ENCODE data around the gene GAB2. TPM values are rescaled to one million over a fixed set of nuclear protein-coding genes. Genes with fewer than 3 reads are reported as not detected.

Gene GAB2
- polyA plus RNA-seq, 1 experiment, result 8.7 TPM

DNA sequence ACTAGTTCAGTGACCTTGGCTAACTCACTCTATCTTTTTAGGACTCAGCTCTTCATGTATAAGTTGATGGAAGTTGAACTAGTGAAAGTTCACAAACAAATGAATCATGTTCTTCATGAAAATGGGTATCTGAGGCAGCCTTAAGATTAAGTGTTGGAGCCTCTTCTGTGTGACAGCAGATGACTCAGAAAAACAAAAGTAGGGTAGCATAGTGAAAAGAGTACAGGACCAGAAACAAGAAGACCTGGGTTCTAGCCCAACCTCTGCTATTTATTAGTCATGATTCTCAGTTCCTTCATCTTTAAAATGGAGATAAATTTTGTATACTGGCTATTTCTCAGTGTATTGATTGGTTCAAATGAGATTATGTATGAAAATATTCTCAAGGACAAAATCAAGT is 168.7 kb downstream of the GAB2 start:
- ChIA-PET CTCF (interaction anchor here (0.6 kb wide), 1 partner anchor 609 kb away, joined by 9 read pairs; no protein-coding TSS in a partner anchor), POLR2A (no interaction called here)
- H3K9me3 ChIP-seq (ENCODE audit: control insufficient read depth, insufficient read depth, low read length), result no peaks in the 10 kb centered on the region
- H3K27me3 ChIP-seq (ENCODE audit: control insufficient read depth, insufficient read depth, low read length), result no peaks in the 10 kb centered on the region
- no peak overlapping the region for H3K27ac ChIP-seq (ENCODE audit: low read depth, low read length)
- TF ChIP-seq, protein P1, sequence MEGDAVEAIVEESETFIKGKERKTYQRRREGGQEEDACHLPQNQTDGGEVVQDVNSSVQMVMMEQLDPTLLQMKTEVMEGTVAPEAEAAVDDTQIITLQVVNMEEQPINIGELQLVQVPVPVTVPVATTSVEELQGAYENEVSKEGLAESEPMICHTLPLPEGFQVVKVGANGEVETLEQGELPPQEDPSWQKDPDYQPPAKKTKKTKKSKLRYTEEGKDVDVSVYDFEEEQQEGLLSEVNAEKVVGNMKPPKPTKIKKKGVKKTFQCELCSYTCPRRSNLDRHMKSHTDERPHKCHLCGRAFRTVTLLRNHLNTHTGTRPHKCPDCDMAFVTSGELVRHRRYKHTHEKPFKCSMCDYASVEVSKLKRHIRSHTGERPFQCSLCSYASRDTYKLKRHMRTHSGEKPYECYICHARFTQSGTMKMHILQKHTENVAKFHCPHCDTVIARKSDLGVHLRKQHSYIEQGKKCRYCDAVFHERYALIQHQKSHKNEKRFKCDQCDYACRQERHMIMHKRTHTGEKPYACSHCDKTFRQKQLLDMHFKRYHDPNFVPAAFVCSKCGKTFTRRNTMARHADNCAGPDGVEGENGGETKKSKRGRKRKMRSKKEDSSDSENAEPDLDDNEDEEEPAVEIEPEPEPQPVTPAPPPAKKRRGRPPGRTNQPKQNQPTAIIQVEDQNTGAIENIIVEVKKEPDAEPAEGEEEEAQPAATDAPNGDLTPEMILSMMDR (IDR thresholded peaks at IDR 0.05; ENCODE audit: low read depth, low read length), result no peak
- no peak for DNase-seq (ENCODE audit: low read depth, low spot score)
- no peak overlapping the region for H3K4me3 ChIP-seq (ENCODE audit: low read depth, low read length)

DNA sequence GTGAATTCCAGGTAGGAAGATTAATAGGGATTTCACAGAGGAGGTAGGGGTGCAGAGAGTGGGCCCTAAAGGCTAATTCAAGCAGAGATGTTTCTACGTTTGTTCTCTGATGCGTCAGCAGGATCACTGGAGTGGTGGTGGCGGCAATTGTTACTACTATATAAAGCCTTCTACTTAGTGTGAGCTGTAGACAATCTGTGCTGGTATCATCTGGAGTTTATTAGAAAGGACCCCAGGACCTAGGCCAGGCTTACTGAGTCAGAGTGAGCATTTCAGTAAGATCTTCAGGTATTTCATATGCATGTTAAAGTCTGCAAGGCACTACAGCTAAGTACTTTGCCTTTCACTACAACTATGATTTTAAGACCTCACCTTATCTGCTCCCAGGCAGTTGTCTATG is 169.4 kb downstream of the GAB2 start:
- no peak for DNase-seq (ENCODE audit: low read depth, low spot score)
- H3K9me3 ChIP-seq (ENCODE audit: control insufficient read depth, insufficient read depth, low read length), result no peaks in the 10 kb centered on the region; the same call in 1 of the 2 replicates
- H3K27me3 ChIP-seq (ENCODE audit: control insufficient read depth, insufficient read depth, low read length), result no peaks in the 10 kb centered on the region
- H3K27ac ChIP-seq (ENCODE audit: low read depth, low read length), result no peak overlapping the region
- no peak overlapping the region for H3K4me3 ChIP-seq (ENCODE audit: low read depth, low read length)
- ChIA-PET POLR2A (no interaction called here), CTCF (interaction anchor here (0.6 kb wide), 2 partner anchors 179 to 608 kb away, joined by 4 to 9 read pairs; no protein-coding TSS in a partner anchor)
- TF ChIP-seq, protein P1 (IDR thresholded peaks at IDR 0.05; ENCODE audit: low read depth, low read length), result no peak

DNA sequence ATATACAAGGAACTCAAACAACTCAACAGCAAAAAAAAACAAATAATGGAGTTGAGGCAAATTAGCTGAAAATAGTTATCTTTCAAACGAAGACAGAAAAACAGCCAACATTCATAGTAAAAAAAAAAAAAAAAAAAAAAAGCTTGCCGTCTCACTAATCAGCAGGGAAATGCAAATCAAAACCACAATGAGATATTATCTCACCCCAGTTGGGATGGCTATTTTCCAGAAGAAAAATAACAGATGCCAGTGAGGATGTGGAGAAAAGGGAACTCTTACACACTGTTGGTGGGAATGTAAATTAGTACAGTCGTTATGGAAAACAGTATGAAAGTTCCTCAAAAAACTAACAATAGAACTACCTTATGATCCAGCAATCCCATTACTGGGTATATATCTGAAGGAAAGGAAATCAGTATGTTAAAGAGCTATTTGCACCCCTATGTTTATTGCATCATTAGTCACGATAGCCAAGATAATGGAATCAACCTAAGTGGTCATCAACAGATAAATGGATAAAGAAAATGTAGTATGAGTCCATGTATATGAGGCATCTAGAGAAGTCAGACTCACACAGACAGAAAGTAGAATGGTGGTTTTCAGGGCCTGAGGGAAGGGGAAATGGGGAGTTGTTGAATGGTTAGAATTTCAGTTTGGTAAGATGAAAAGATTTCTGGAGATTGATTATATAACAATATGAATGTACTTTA is 172.9 kb downstream of the GAB2 start:
- TF ChIP-seq, protein P1 (IDR thresholded peaks at IDR 0.05; ENCODE audit: low read depth, low read length), result no peak
- Histone ChIP-seq H3K4me3 (ENCODE audit: low read depth, low read length) (no peak overlapping the region), H3K27ac (ENCODE audit: low read depth, low read length) (no peak overlapping the region), H3K27me3 (ENCODE audit: control insufficient read depth, insufficient read depth, low read length) (no peaks in the 10 kb centered on the region), H3K9me3 (ENCODE audit: control insufficient read depth, insufficient read depth, low read length) (peaks cover 4% of the 10 kb centered on the region)
- ChIA-PET POLR2A (no interaction called here), CTCF (interaction anchor here (1.7 kb wide), 1 partner anchor 320 kb away, joined by 5 read pairs; no protein-coding TSS in a partner anchor)
- no peak for DNase-seq (ENCODE audit: low read depth, low spot score)

DNA sequence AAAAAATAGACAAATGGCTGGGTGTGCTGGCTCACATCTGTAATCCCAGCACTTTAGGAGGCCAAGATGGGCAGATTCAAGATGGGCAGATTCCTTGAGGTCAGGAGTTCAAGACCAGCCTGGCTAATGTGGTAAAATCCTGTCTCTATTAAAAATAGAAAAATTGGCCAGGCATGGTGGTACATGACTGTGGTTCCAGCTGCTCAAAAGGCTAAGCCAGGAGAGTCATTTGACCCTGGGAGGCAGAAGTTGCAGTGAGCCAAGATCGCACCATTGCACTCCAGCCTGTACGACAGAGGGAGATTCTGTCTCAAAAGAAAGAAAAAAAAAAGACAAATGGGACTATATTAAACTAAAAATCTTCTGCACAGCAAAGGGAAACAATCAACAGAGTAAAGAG is 173.5 kb downstream of the GAB2 start:
- Histone ChIP-seq H3K9me3 (ENCODE audit: control insufficient read depth, insufficient read depth, low read length) (peaks cover 4% of the 10 kb centered on the region), H3K27me3 (ENCODE audit: control insufficient read depth, insufficient read depth, low read length) (no peaks in the 10 kb centered on the region), H3K4me3 (ENCODE audit: low read depth, low read length) (no peak overlapping the region), H3K27ac (ENCODE audit: low read depth, low read length) (no peak overlapping the region)
- ChIA-PET CTCF (interaction anchor here (1.7 kb wide), 1 partner anchor 320 kb away, joined by 5 read pairs; no protein-coding TSS in a partner anchor), POLR2A (no interaction called here)
- DNase-seq (ENCODE audit: low read depth, low spot score), result no peak
- TF ChIP-seq, protein P1 (IDR thresholded peaks at IDR 0.05; ENCODE audit: low read depth, low read length), result no peak

GRCh38 chr11:78241475-78241874 is 176.1 kb downstream of the GAB2 start:
- CTCF ChIA-PET, result interaction anchor here (1.1 to 1.3 kb wide), 2 partner anchors 99 to 323 kb away, joined by 4 read pairs; no protein-coding TSS in a partner anchor
- no peak overlapping the region for H3K4me3 ChIP-seq (ENCODE audit: low read depth, low read length)
- TF ChIP-seq, protein P1 (IDR thresholded peaks at IDR 0.05; ENCODE audit: low read depth, low read length), result no peak
- H3K9me3 ChIP-seq (ENCODE audit: control insufficient read depth, insufficient read depth, low read length), result peaks cover 4% of the 10 kb centered on the region
- H3K27me3 ChIP-seq (ENCODE audit: control insufficient read depth, insufficient read depth, low read length), result no peaks in the 10 kb centered on the region
- POLR2A ChIA-PET, result no interaction called here
- no peak for DNase-seq (ENCODE audit: low read depth, low spot score)
- H3K27ac ChIP-seq (ENCODE audit: low read depth, low read length), result no peak overlapping the region

Data from AG04450 (cell line).